HFFc6 (cell line): ENCODE data around the gene EFEMP1. TPM values are rescaled to one million over a fixed set of nuclear protein-coding genes. Genes with fewer than 3 reads are reported as not detected.

Source experiments
- DNase-seq: peaks from one replicate; pipeline ENCODE4 v3.0.0-alpha.2; 2018
- H3K27ac Mint-ChIP-seq: 2 replicates; pipeline ENCODE4 v1.8.0; 2020; ENCODE audit warnings: mild to moderate bottlenecking, mixed read lengths
- H3K27me3 Mint-ChIP-seq: 2 replicates; pipeline ENCODE4 v1.8.0; 2021; ENCODE audit warnings: mild to moderate bottlenecking, moderate library complexity, mixed read lengths; ENCODE audit not compliant: insufficient read depth
- H3K36me3 Mint-ChIP-seq: 2 replicates; pipeline ENCODE4 v1.8.0; 2021; ENCODE audit warnings: low read depth, mixed read lengths
- H3K4me1 Mint-ChIP-seq: 2 replicates; pipeline ENCODE4 v1.8.0; 2020; ENCODE audit warnings: low read depth, mixed read lengths
- H3K4me3 Mint-ChIP-seq: 2 replicates; pipeline ENCODE4 v1.8.0; 2020; ENCODE audit warnings: mild to moderate bottlenecking, moderate library complexity, mixed read lengths
- H3K9me3 Mint-ChIP-seq: 2 replicates; pipeline ENCODE4 v1.8.0; 2020; ENCODE audit warnings: mild to moderate bottlenecking, mixed read lengths
- total RNA-seq, 6 experiments: library from RNA; stranded (reverse); fragmentation: NEBNext Ultra II Directional; extraction: Animal tissue kit (Norgen Biotek cat#: 25700); gene quantifications; 2 replicates in 1 of 6; 3 replicates in 5 of 6; pipeline ENCODE4 v1.2.3, GENCODE V29; 2021
- TF ChIP-seq, protein P1 (sequence below): fragments of 200-600 bp; sonication (generic); IDR thresholded peaks from 2 replicates; pipeline ENCODE4 v1.5.0; 2021; ENCODE audit warnings: antibody characterized with exemption, mild to moderate bottlenecking

EFEMP1 gene
- total RNA-seq, 6 experiments from 2014 or later: 42.1 to 63.5 (median 51.9) TPM

DNA sequence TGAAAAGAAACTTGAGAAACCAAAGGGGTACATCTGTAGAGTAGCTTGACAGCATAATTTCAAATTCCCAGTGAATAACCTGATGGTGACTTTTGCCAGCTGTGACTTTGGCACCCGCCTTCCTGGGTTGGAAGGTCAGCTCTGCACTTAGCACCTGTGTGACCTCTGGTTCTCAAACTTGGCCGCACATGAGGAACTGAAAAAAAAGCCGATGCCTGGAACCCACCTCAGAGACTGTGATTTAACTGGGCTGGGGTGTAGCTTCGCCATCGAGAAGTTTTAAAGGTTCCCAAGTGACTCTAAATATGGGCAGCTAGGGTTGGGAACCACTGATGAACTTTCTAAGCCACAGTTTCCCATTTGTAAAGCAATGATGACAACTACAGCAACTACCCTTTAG lies 6.5 kb downstream of the EFEMP1 start:
- no peak overlapping the region for H3K4me3 Mint-ChIP-seq
- peaks cover 34% of the 10 kb centered on the region for H3K4me1 Mint-ChIP-seq
- TF ChIP-seq, protein P1, sequence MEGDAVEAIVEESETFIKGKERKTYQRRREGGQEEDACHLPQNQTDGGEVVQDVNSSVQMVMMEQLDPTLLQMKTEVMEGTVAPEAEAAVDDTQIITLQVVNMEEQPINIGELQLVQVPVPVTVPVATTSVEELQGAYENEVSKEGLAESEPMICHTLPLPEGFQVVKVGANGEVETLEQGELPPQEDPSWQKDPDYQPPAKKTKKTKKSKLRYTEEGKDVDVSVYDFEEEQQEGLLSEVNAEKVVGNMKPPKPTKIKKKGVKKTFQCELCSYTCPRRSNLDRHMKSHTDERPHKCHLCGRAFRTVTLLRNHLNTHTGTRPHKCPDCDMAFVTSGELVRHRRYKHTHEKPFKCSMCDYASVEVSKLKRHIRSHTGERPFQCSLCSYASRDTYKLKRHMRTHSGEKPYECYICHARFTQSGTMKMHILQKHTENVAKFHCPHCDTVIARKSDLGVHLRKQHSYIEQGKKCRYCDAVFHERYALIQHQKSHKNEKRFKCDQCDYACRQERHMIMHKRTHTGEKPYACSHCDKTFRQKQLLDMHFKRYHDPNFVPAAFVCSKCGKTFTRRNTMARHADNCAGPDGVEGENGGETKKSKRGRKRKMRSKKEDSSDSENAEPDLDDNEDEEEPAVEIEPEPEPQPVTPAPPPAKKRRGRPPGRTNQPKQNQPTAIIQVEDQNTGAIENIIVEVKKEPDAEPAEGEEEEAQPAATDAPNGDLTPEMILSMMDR: no peak
- H3K27ac Mint-ChIP-seq: no peak overlapping the region
- DNase-seq: no peak
- H3K27me3 Mint-ChIP-seq: no peaks in the 10 kb centered on the region
- no peaks in the 10 kb centered on the region for H3K9me3 Mint-ChIP-seq
- no peaks in the 10 kb centered on the region; the same call in 1 of the 2 replicates for H3K36me3 Mint-ChIP-seq

DNA sequence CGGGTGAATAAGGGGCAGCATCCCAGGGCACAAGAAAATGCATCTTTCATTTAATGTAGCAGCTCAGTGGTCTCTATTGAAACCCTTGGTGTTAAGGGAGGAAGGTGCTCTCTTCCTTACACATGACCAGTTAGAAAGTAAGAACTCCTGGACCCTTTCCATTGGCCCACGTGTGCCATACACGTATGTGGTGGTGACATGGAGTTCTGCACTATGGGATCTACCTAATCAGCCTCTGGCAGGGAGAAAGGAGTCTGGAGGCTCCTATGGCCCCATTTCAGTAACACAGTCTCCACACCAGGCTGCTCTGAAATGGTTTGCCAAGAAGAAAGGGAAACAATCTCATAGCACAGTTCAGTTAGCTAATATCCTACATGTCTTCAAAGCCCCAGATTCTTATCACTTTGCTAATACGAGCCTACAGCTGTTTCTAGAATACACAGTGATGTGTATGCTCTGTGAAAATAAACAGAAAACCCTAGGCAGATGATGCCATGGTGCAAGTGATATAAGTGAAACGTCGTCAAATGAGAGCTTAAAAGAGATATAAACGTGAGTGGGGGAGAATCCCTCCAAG lies 7.0 kb downstream of the EFEMP1 start:
- no peak overlapping the region for H3K4me3 Mint-ChIP-seq
- no peaks in the 10 kb centered on the region for H3K9me3 Mint-ChIP-seq
- TF ChIP-seq, protein P1: no peak
- DNase-seq: no peak
- no peak overlapping the region for H3K27ac Mint-ChIP-seq
- H3K27me3 Mint-ChIP-seq: no peaks in the 10 kb centered on the region
- H3K36me3 Mint-ChIP-seq: no peaks in the 10 kb centered on the region; the same call in 1 of the 2 replicates
- peaks cover 28% of the 10 kb centered on the region for H3K4me1 Mint-ChIP-seq

DNA sequence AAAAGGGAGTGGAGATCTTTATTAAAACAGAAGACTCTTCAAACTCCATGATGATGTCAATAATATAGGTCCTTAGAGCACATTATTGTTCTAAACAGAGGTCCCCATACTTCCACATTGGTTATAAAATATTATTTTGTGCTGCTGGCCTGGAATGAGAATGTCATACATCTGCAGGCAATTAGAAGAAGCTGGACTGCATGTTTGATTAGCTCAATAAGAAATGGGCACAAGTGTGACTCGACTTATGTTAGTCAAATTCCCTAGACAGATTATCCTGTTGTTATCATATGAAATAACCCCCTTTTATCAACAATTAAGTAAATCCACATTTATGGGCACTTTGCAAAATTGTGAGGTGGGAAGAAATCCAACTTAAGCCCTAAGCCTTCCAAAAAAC lies 8.8 kb downstream of the EFEMP1 start:
- no peak overlapping the region for H3K4me3 Mint-ChIP-seq
- no peaks in the 10 kb centered on the region for H3K27me3 Mint-ChIP-seq
- TF ChIP-seq, protein P1: no peak

DNA sequence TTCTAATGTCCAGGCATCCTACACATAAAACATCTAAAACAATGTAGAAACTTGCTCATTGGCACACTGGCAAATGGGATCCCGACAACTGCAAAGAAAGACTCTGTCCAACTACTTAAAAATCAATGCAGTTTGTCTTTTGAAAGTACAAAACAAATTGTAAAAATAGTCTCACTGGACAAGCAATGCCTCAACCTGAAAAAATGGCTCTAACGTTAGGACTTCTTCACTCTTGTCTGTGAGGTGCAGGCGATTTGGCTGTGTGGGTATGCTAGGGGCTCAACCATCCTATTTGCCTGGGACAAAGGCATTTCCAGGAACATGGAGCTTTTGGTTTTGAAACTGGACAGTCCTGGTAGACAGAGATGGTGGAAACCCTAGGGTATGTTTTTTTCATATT lies 10.7 kb downstream of the EFEMP1 start:
- H3K27ac Mint-ChIP-seq: no peak overlapping the region
- no peak for DNase-seq
- H3K27me3 Mint-ChIP-seq: no peaks in the 10 kb centered on the region; the same call in 1 of the 2 replicates
- no peaks in the 10 kb centered on the region; the same call in 1 of the 2 replicates for H3K36me3 Mint-ChIP-seq
- H3K4me1 Mint-ChIP-seq: peaks cover 18% of the 10 kb centered on the region
- TF ChIP-seq, protein P1: no peak
- H3K4me3 Mint-ChIP-seq: no peak overlapping the region
- H3K9me3 Mint-ChIP-seq: no peaks in the 10 kb centered on the region

More for the DNA sequence above, 8.8 kb downstream of the EFEMP1 start:
- no peaks in the 10 kb centered on the region for H3K9me3 Mint-ChIP-seq
- no peak for DNase-seq
- H3K4me1 Mint-ChIP-seq: peaks cover 18% of the 10 kb centered on the region
- H3K27ac Mint-ChIP-seq: no peak overlapping the region
- H3K36me3 Mint-ChIP-seq: no peaks in the 10 kb centered on the region; the same call in 1 of the 2 replicates

DNA sequence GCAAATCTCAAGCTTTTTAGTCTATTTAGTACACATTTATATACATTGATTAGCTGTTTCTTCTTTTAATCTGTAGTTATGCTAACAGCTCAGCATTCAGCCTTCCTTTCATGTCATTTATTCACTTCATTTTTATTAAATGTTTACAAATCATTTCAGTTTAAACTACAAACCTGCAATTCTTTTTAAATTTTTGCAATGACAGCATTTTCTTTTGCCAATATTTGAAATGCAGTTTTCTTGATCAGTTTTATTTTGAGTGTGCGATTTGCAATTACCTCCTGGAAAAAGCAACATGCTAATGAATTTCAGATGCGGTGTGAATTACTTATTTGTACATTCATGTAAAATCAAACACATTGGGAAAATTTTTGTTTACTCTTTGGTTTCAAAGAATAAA lies 13.5 kb downstream of the EFEMP1 start:
- no peaks in the 10 kb centered on the region for H3K9me3 Mint-ChIP-seq
- H3K4me1 Mint-ChIP-seq: peaks cover 11% of the 10 kb centered on the region
- H3K27ac Mint-ChIP-seq: no peak overlapping the region
- DNase-seq: no peak
- TF ChIP-seq, protein P1: no peak
- no peak overlapping the region for H3K4me3 Mint-ChIP-seq
- no peaks in the 10 kb centered on the region; the same call in 1 of the 2 replicates for H3K36me3 Mint-ChIP-seq
- H3K27me3 Mint-ChIP-seq: no peaks in the 10 kb centered on the region; the same call in 1 of the 2 replicates
